ENCODE results near the gene PTPRG. TPM values are rescaled to one million over a fixed set of nuclear protein-coding genes. Genes with fewer than 3 reads are reported as not detected.

PTPRG gene
- total RNA-seq, 1 donor = 148 TPM

GRCh38 chr3:62201438-62202035 lies 640.2 kb downstream of the PTPRG start:
- Histone ChIP-seq H3K27me3 (ENCODE audit: insufficient read depth, low read length) (no peaks in the 10 kb centered on the region), H2AFZ (ENCODE audit: low read length) (no peak overlapping the region), H3K4me1 (ENCODE audit: insufficient read depth, low read length) (no peaks in the 10 kb centered on the region), H4K20me1 (ENCODE audit: insufficient read depth, low read length) (no peaks in the 10 kb centered on the region), H3K9me3 (ENCODE audit: low read depth, low read length) (no peaks in the 10 kb centered on the region), H3K4me3 (ENCODE audit: insufficient read depth, low read length) (no peak overlapping the region), H3K4me2 (ENCODE audit: insufficient read depth, low read length) (no peak overlapping the region), H3K79me2 (ENCODE audit: insufficient read depth, low read length) (no peaks in the 10 kb centered on the region), H3K27ac (ENCODE audit: low read depth, low read length) (no peak overlapping the region), H3K36me3 (ENCODE audit: insufficient read depth, low read length) (no peaks in the 10 kb centered on the region)
- DNase-seq (ENCODE audit: insufficient read length, low spot score, missing footprints) = peak; percentile 84
- TF ChIP-seq, protein P1, sequence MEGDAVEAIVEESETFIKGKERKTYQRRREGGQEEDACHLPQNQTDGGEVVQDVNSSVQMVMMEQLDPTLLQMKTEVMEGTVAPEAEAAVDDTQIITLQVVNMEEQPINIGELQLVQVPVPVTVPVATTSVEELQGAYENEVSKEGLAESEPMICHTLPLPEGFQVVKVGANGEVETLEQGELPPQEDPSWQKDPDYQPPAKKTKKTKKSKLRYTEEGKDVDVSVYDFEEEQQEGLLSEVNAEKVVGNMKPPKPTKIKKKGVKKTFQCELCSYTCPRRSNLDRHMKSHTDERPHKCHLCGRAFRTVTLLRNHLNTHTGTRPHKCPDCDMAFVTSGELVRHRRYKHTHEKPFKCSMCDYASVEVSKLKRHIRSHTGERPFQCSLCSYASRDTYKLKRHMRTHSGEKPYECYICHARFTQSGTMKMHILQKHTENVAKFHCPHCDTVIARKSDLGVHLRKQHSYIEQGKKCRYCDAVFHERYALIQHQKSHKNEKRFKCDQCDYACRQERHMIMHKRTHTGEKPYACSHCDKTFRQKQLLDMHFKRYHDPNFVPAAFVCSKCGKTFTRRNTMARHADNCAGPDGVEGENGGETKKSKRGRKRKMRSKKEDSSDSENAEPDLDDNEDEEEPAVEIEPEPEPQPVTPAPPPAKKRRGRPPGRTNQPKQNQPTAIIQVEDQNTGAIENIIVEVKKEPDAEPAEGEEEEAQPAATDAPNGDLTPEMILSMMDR (IDR thresholded peaks at IDR 0.05; ENCODE audit: extremely low read depth, low read depth, low read length) = peak; percentile 72

DNA sequence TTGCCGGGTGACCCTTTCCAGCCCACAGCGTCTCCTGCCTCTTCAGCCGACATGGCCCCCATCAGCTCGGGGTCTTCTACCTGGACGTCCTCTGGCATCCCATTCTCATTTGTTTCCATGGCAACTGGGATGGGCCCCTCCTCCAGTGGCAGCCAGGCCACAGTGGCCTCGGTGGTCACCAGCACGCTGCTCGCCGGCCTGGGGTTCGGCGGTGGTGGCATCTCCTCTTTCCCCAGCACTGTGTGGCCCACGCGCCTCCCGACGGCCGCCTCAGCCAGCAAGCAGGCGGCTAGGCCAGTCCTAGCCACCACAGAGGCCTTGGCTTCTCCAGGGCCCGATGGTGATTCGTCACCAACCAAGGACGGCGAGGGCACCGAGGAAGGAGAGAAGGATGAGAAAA lies 641.8 kb downstream of the PTPRG start:
- no peak for DNase-seq (ENCODE audit: insufficient read length, low spot score, missing footprints)
- TF ChIP-seq, protein P1 (IDR thresholded peaks at IDR 0.05; ENCODE audit: extremely low read depth, low read depth, low read length) = no peak
- H3K4me3 ChIP-seq (ENCODE audit: insufficient read depth, low read length) = no peak overlapping the region

GRCh38 chr3:62203561-62203960 lies 642.2 kb downstream of the PTPRG start:
- no peaks in the 10 kb centered on the region for H3K27me3 ChIP-seq (ENCODE audit: insufficient read depth, low read length)
- DNase-seq (ENCODE audit: insufficient read length, low spot score, missing footprints) = no peak
- no peaks in the 10 kb centered on the region for H3K4me1 ChIP-seq (ENCODE audit: insufficient read depth, low read length)
- no peaks in the 10 kb centered on the region for H3K9me3 ChIP-seq (ENCODE audit: low read depth, low read length)
- no peaks in the 10 kb centered on the region for H3K36me3 ChIP-seq (ENCODE audit: insufficient read depth, low read length)
- H2AFZ ChIP-seq (ENCODE audit: low read length) = no peak overlapping the region
- TF ChIP-seq, protein P1 (IDR thresholded peaks at IDR 0.05; ENCODE audit: extremely low read depth, low read depth, low read length) = no peak
- no peak overlapping the region for H3K4me2 ChIP-seq (ENCODE audit: insufficient read depth, low read length)
- H3K4me3 ChIP-seq (ENCODE audit: insufficient read depth, low read length) = no peak overlapping the region
- no peak overlapping the region for H3K27ac ChIP-seq (ENCODE audit: low read depth, low read length)
- H4K20me1 ChIP-seq (ENCODE audit: insufficient read depth, low read length) = no peaks in the 10 kb centered on the region
- no peaks in the 10 kb centered on the region for H3K79me2 ChIP-seq (ENCODE audit: insufficient read depth, low read length)

More for the DNA sequence above, 641.8 kb downstream of the PTPRG start:
- H3K9me3 ChIP-seq (ENCODE audit: low read depth, low read length) = no peaks in the 10 kb centered on the region
- H4K20me1 ChIP-seq (ENCODE audit: insufficient read depth, low read length) = no peaks in the 10 kb centered on the region
- H3K27me3 ChIP-seq (ENCODE audit: insufficient read depth, low read length) = no peaks in the 10 kb centered on the region
- H2AFZ ChIP-seq (ENCODE audit: low read length) = no peak overlapping the region
- H3K36me3 ChIP-seq (ENCODE audit: insufficient read depth, low read length) = no peaks in the 10 kb centered on the region
- H3K4me1 ChIP-seq (ENCODE audit: insufficient read depth, low read length) = no peaks in the 10 kb centered on the region
- H3K27ac ChIP-seq (ENCODE audit: low read depth, low read length) = no peak overlapping the region
- H3K79me2 ChIP-seq (ENCODE audit: insufficient read depth, low read length) = no peaks in the 10 kb centered on the region
- no peak overlapping the region for H3K4me2 ChIP-seq (ENCODE audit: insufficient read depth, low read length)

GRCh38 chr3:62207197-62207596 lies 645.8 kb downstream of the PTPRG start:
- no peak overlapping the region for H2AFZ ChIP-seq (ENCODE audit: low read length)

More at GRCh38 chr3:62207197-62207596, 645.8 kb downstream of the PTPRG start:
- H3K27ac ChIP-seq (ENCODE audit: low read depth, low read length) = no peak overlapping the region
- no peaks in the 10 kb centered on the region for H3K9me3 ChIP-seq (ENCODE audit: low read depth, low read length)
- no peaks in the 10 kb centered on the region for H3K79me2 ChIP-seq (ENCODE audit: insufficient read depth, low read length)
- H3K4me3 ChIP-seq (ENCODE audit: insufficient read depth, low read length) = no peak overlapping the region
- peaks cover 4% of the 10 kb centered on the region for H3K4me1 ChIP-seq (ENCODE audit: insufficient read depth, low read length)
- H3K27me3 ChIP-seq (ENCODE audit: insufficient read depth, low read length) = no peaks in the 10 kb centered on the region
- TF ChIP-seq, protein P1 (IDR thresholded peaks at IDR 0.05; ENCODE audit: extremely low read depth, low read depth, low read length) = no peak
- H3K36me3 ChIP-seq (ENCODE audit: insufficient read depth, low read length) = no peaks in the 10 kb centered on the region
- no peak overlapping the region for H3K4me2 ChIP-seq (ENCODE audit: insufficient read depth, low read length)
- no peaks in the 10 kb centered on the region for H4K20me1 ChIP-seq (ENCODE audit: insufficient read depth, low read length)
- DNase-seq (ENCODE audit: insufficient read length, low spot score, missing footprints) = no peak

Measured in osteoblast (primary cell).